Stimulated activated CD4-positive, alpha-beta T cell treated with anti-CD3 and anti-CD28 coated beads, Interleukin-1b, Interleukin-23, amount 100 ng/mL, for 48 hours (primary cell): ENCODE measurements around the gene ADAM33.

ENCODE experiments used
- DNase-seq: peaks from one replicate; pipeline ENCODE4 v3.0.0-alpha.2; 2020

ADAM33 gene

GRCh38 chr20:3635346-3635745, 46.5 kb downstream of the ADAM33 start:
- DNase-seq, result no peak

- DNase-seq, result no peak
These were observed 47.8 kb downstream of the ADAM33 start for GRCh38 chr20:3633913-3634478.

GRCh38 chr20:3632311-3633004, 49.4 kb downstream of the ADAM33 start:
- DNase-seq, result no peak

GRCh38 chr20:3631534-3631933, 50.3 kb downstream of the ADAM33 start:
- DNase-seq, result no peak

- DNase-seq, result no peak
These were observed 51.4 kb downstream of the ADAM33 start for GRCh38 chr20:3630429-3630828.

GRCh38 chr20:3629893-3630292, 51.9 kb downstream of the ADAM33 start:
- DNase-seq, result no peak

- no peak for DNase-seq
These were observed 53.1 kb downstream of the ADAM33 start for GRCh38 chr20:3628502-3629314.

- no peak for DNase-seq
These were observed 54.3 kb downstream of the ADAM33 start for GRCh38 chr20:3627476-3627875.

GRCh38 chr20:3622406-3622805, 59.4 kb downstream of the ADAM33 start:
- DNase-seq, result no peak

GRCh38 chr20:3621111-3621510, 60.7 kb downstream of the ADAM33 start:
- DNase-seq, result no peak
